Measurements from ENCODE around the gene NUDT17.
"Not testable (repeated sequence)": the region's sequence is repeated elsewhere in the genome, so short reads cannot be mapped to it uniquely, and the experiment has no call there.

NUDT17 gene

GRCh38 chr1:145845514-145846161 is at the start of gene NUDT17:
NUDT17 (plus strand) TSS chr1:145845630; CDS start chr1:145845641, 11 bp downstream.
- peak; percentile 91 for DNase-seq

GRCh38 chr1:145796753-145797152 is 48.7 kb upstream of the NUDT17 start:
- DNase-seq: peak; percentile 36

- DNase-seq: no peak
Observed at GRCh38 chr1:145799806-145800205, 45.6 kb upstream of the NUDT17 start.

- DNase-seq: no peak
Observed at GRCh38 chr1:145804235-145805045, 41.0 kb upstream of the NUDT17 start.

GRCh38 chr1:145805057-145805456 is 40.4 kb upstream of the NUDT17 start:
- no peak for DNase-seq

- no peak for DNase-seq
Observed at GRCh38 chr1:145806408-145806807, 39.0 kb upstream of the NUDT17 start.

GRCh38 chr1:145806844-145807243 is 38.6 kb upstream of the NUDT17 start:
- no peak for DNase-seq

- DNase-seq: not testable (repeated sequence)
Observed at GRCh38 chr1:145812977-145813810, 32.2 kb upstream of the NUDT17 start.

- not testable (repeated sequence) for DNase-seq
Observed at GRCh38 chr1:145818095-145818494, 27.3 kb upstream of the NUDT17 start.

- not testable (repeated sequence) for DNase-seq
Observed at GRCh38 chr1:145822779-145823331, 22.6 kb upstream of the NUDT17 start.

- peak; percentile 98 for DNase-seq
Observed at GRCh38 chr1:145823565-145824498, 21.6 kb upstream of the NUDT17 start, which contains the start of the genes POLR3C and RNF115. POLR3C (plus strand) TSS chr1:145824200; CDS start chr1:145825777, 1,577 bp downstream. RNF115 (minus strand) TSS chr1:145824095; CDS start chr1:145823873, 222 bp downstream.

- DNase-seq: no peak
Observed at GRCh38 chr1:145824499-145824842, 21.0 kb upstream of the NUDT17 start.

- DNase-seq: no peak
Observed at GRCh38 chr1:145826030-145826429, 19.4 kb upstream of the NUDT17 start.

GRCh38 chr1:145827966-145828365 is 17.5 kb upstream of the NUDT17 start:
- no peak for DNase-seq

GRCh38 chr1:145828367-145829026 is 16.9 kb upstream of the NUDT17 start:
- DNase-seq: peak; percentile 50

- DNase-seq: not testable (repeated sequence)
Observed at GRCh38 chr1:145830810-145831209, 14.6 kb upstream of the NUDT17 start.

GRCh38 chr1:145837656-145838055 is 7.8 kb upstream of the NUDT17 start:
- no peak for DNase-seq

GRCh38 chr1:145843031-145843430 is 2.4 kb upstream of the NUDT17 start:
- no peak for DNase-seq

GRCh38 chr1:145845144-145845513 is 301 bp upstream of the NUDT17 start:
- peak; percentile 84 for DNase-seq

GRCh38 chr1:145846201-145846612 is 777 bp downstream of the NUDT17 start:
- DNase-seq: peak; percentile 74

GRCh38 chr1:145847827-145848226 is 2.4 kb downstream of the NUDT17 start:
- no peak for DNase-seq
